ENCODE results near the gene NPR3. TPM values are rescaled to one million over a fixed set of nuclear protein-coding genes. Genes with fewer than 3 reads are reported as not detected.

Gene NPR3
- total and polyA plus RNA-seq, 2 experiments from 2014 or later: 37.6 to 87.1 TPM

- DNase-seq: peak; percentile 94
- Histone ChIP-seq H3K79me2 (ENCODE audit: insufficient read depth) (no peaks in the 10 kb centered on the region), H2AFZ (peak overlapping the region; percentile 72), H3K9ac (peak overlapping the region; percentile 78), H3K36me3 (ENCODE audit: low read depth) (no peaks in the 10 kb centered on the region), H3K9me3 (ENCODE audit: low read depth) (no peaks in the 10 kb centered on the region), H3K4me1 (ENCODE audit: insufficient read depth) (peaks cover 41% of the 10 kb centered on the region), H3K27me3 (replicated peaks; ENCODE audit: insufficient read depth) (no peaks in the 10 kb centered on the region), H4K20me1 (ENCODE audit: insufficient read depth) (no peaks in the 10 kb centered on the region), H3K27ac (peak overlapping the region; percentile 95), H3K4me3 (peak overlapping the region; percentile 56), H3K4me2 (ENCODE audit: unreplicated experiment) (peak overlapping the region; percentile 69), H3K9me2 (ENCODE audit: insufficient read depth) (no peaks in the 10 kb centered on the region), H3F3A (ENCODE audit: insufficient read depth) (peaks cover 23% of the 10 kb centered on the region)
- WGBS, 2 experiments (ENCODE audit: low coverage in 1 of 2, low lambda C conversion rate in 2 of 2, missing lambda C conversion rate in 2 of 2): 3 to 4% methylated on average over 6 of the region's 6 CpGs
- in situ Hi-C loops (cut with MboI): no loop called here
- TF ChIP-seq EZH2phosphoT487 (IDR thresholded peaks at IDR 0.05; ENCODE audit: insufficient read depth, low read depth) (no peak), EZH2 (IDR thresholded peaks at IDR 0.05; ENCODE audit: insufficient read depth, poor library complexity, severe bottlenecking) (no peak)
These were observed 95.0 kb downstream of the NPR3 start for GRCh38 chr5:32805971-32806638.

- Histone ChIP-seq H3K4me1 (ENCODE audit: insufficient read depth) (peaks cover 48% of the 10 kb centered on the region), H3K27me3 (replicated peaks; ENCODE audit: insufficient read depth) (no peaks in the 10 kb centered on the region), H3F3A (ENCODE audit: insufficient read depth) (peaks cover 28% of the 10 kb centered on the region), H3K36me3 (ENCODE audit: low read depth) (no peaks in the 10 kb centered on the region), H3K9me3 (ENCODE audit: low read depth) (no peaks in the 10 kb centered on the region), H4K20me1 (ENCODE audit: insufficient read depth) (no peaks in the 10 kb centered on the region), H3K27ac (no peak overlapping the region), H3K79me2 (ENCODE audit: insufficient read depth) (no peaks in the 10 kb centered on the region), H3K9me2 (ENCODE audit: insufficient read depth) (no peaks in the 10 kb centered on the region), H3K9ac (no peak overlapping the region), H2AFZ (no peak overlapping the region), H3K4me2 (ENCODE audit: unreplicated experiment) (no peak overlapping the region), H3K4me3 (no peak overlapping the region)
- 61 to 63% methylated on average over 1 of the region's 1 CpG for WGBS, 2 experiments (ENCODE audit: low coverage in 1 of 2, low lambda C conversion rate in 2 of 2, missing lambda C conversion rate in 2 of 2)
- TF ChIP-seq EZH2phosphoT487 (IDR thresholded peaks at IDR 0.05; ENCODE audit: insufficient read depth, low read depth) (no peak), EZH2 (IDR thresholded peaks at IDR 0.05; ENCODE audit: insufficient read depth, poor library complexity, severe bottlenecking) (no peak)
- DNase-seq: no peak
- in situ Hi-C loops (cut with MboI): no loop called here
These were observed 97.7 kb downstream of the NPR3 start for GRCh38 chr5:32808783-32809182.

- Histone ChIP-seq H3K27ac (peak overlapping the region; percentile 64), H3K79me2 (ENCODE audit: insufficient read depth) (no peaks in the 10 kb centered on the region), H3F3A (ENCODE audit: insufficient read depth) (peaks cover 42% of the 10 kb centered on the region), H3K4me3 (no peak overlapping the region), H3K36me3 (ENCODE audit: low read depth) (no peaks in the 10 kb centered on the region), H3K4me2 (ENCODE audit: unreplicated experiment) (peak overlapping the region; percentile 45), H2AFZ (no peak overlapping the region), H3K9me3 (ENCODE audit: low read depth) (no peaks in the 10 kb centered on the region), H4K20me1 (ENCODE audit: insufficient read depth) (no peaks in the 10 kb centered on the region), H3K9ac (no peak overlapping the region), H3K9me2 (ENCODE audit: insufficient read depth) (no peaks in the 10 kb centered on the region), H3K4me1 (ENCODE audit: insufficient read depth) (peaks cover 56% of the 10 kb centered on the region), H3K27me3 (replicated peaks; ENCODE audit: insufficient read depth) (no peaks in the 10 kb centered on the region)
- TF ChIP-seq EZH2 (IDR thresholded peaks at IDR 0.05; ENCODE audit: insufficient read depth, poor library complexity, severe bottlenecking) (no peak), EZH2phosphoT487 (IDR thresholded peaks at IDR 0.05; ENCODE audit: insufficient read depth, low read depth) (no peak)
- in situ Hi-C loops (cut with MboI): no loop called here
- WGBS, 2 experiments (ENCODE audit: low coverage in 1 of 2, low lambda C conversion rate in 2 of 2, missing lambda C conversion rate in 2 of 2): 30 to 34% methylated on average over 2 of the region's 2 CpGs
- peak; percentile 93 for DNase-seq
These were observed 99.7 kb downstream of the NPR3 start for GRCh38 chr5:32810804-32811203.

GRCh38 chr5:32812399-32812798 is 101.3 kb downstream of the NPR3 start:
- no peak overlapping the region for H3K4me3 ChIP-seq
- DNase-seq: no peak
- H3K4me1 ChIP-seq (ENCODE audit: insufficient read depth): peaks cover 46% of the 10 kb centered on the region
- no peak overlapping the region for H3K9ac ChIP-seq
- in situ Hi-C loops (cut with MboI): no loop called here
- TF ChIP-seq EZH2 (IDR thresholded peaks at IDR 0.05; ENCODE audit: insufficient read depth, poor library complexity, severe bottlenecking) (no peak), EZH2phosphoT487 (IDR thresholded peaks at IDR 0.05; ENCODE audit: insufficient read depth, low read depth) (no peak)
- H3K9me2 ChIP-seq (ENCODE audit: insufficient read depth): no peaks in the 10 kb centered on the region
- H3K4me2 ChIP-seq (ENCODE audit: unreplicated experiment): no peak overlapping the region
- WGBS, 2 experiments (ENCODE audit: low coverage in 1 of 2, low lambda C conversion rate in 2 of 2, missing lambda C conversion rate in 2 of 2): 92 to 95% methylated on average over 5 of the region's 5 CpGs
- no peaks in the 10 kb centered on the region for H3K36me3 ChIP-seq (ENCODE audit: low read depth)
- H3F3A ChIP-seq (ENCODE audit: insufficient read depth): peaks cover 30% of the 10 kb centered on the region
- no peak overlapping the region for H2AFZ ChIP-seq
- no peaks in the 10 kb centered on the region for H3K9me3 ChIP-seq (ENCODE audit: low read depth)
- no peaks in the 10 kb centered on the region for H4K20me1 ChIP-seq (ENCODE audit: insufficient read depth)
- no peaks in the 10 kb centered on the region for H3K27me3 ChIP-seq (replicated peaks; ENCODE audit: insufficient read depth)
- no peak overlapping the region for H3K27ac ChIP-seq
- H3K79me2 ChIP-seq (ENCODE audit: insufficient read depth): no peaks in the 10 kb centered on the region

Data from GM23248 (cell line).